Measurements from ENCODE around the gene MYL3.

The MYL3 gene

DNA sequence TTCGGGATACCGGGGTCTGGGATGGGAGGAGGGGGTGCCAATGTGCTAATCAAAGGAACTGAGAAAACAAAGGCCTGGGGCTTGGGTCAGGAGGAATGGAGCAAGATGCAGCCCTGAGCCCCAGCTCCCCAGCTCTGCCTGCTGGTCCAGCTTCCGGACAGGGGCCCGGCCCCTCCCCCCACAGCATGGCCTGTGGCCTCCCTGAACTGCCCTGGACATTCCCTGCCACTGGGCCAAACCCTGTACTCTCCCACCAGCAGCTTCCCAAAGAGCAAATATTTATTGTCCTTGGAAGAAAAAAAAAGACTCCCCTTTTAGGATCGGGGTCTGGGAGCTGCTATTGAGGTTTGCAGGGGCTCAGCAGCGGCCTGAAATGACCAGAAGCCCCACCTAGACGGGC lies 5.7 kb upstream of the MYL3 start:
- no peak overlapping the region for H3K9ac ChIP-seq (ENCODE audit: insufficient read length, low read depth)
- H3K4me3 ChIP-seq (ENCODE audit: insufficient read length, low read depth) = no peak overlapping the region
- TF ChIP-seq YY1 (IDR thresholded peaks at IDR 0.05; ENCODE audit: insufficient read depth, insufficient read length) = no peak
- no peak for TF ChIP-seq ZNF274 (IDR thresholded peaks at IDR 0.05; ENCODE audit: low read depth, low read length)
- no peak for TF ChIP-seq SUZ12 (IDR thresholded peaks at IDR 0.05; ENCODE audit: extremely low read depth, insufficient read depth, insufficient read length)
- DNase-seq (ENCODE audit: low read depth, low spot score) = no peak
- H3K9me3 ChIP-seq (ENCODE audit: insufficient read depth, low read length) = no peaks in the 10 kb centered on the region
- H3K4me1 ChIP-seq (ENCODE audit: insufficient read depth, insufficient read length) = peaks cover 33% of the 10 kb centered on the region
- H3K27me3 ChIP-seq (ENCODE audit: insufficient read depth, insufficient read length) = peaks cover 3% of the 10 kb centered on the region
- no peaks in the 10 kb centered on the region for H3K36me3 ChIP-seq (ENCODE audit: insufficient read depth, insufficient read length, low read length)

DNA sequence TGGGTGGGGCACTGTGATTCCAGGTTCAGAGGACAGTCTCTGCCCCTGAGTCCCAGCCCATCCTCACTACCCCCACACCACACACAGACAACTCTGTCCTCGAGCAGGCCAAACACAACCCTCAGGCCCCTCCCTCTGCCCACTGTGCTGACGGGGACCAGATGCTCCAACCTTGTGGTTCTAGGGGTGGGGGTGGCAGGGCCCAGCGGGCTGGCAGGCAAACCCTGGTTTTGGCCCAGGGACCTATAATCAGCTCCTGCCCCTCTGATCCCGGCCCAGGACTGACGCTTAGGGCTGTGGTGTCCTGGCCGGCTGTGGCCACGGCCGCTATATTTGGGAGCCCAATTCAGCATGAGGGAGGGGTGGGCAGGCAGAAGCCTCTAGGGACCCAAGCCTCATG lies 5.0 kb upstream of the MYL3 start:
- Histone ChIP-seq H3K4me1 (ENCODE audit: insufficient read depth, insufficient read length) (peaks cover 33% of the 10 kb centered on the region), H3K4me3 (ENCODE audit: insufficient read length, low read depth) (no peak overlapping the region), H3K27me3 (ENCODE audit: insufficient read depth, insufficient read length) (peaks cover 2% of the 10 kb centered on the region), H3K36me3 (ENCODE audit: insufficient read depth, insufficient read length, low read length) (no peaks in the 10 kb centered on the region), H3K9ac (ENCODE audit: insufficient read length, low read depth) (no peak overlapping the region), H3K9me3 (ENCODE audit: insufficient read depth, low read length) (no peaks in the 10 kb centered on the region)
- DNase-seq (ENCODE audit: low read depth, low spot score) = no peak
- TF ChIP-seq ZNF274 (IDR thresholded peaks at IDR 0.05; ENCODE audit: low read depth, low read length) = no peak
- no peak for TF ChIP-seq SUZ12 (IDR thresholded peaks at IDR 0.05; ENCODE audit: extremely low read depth, insufficient read depth, insufficient read length)
- no peak for TF ChIP-seq YY1 (IDR thresholded peaks at IDR 0.05; ENCODE audit: insufficient read depth, insufficient read length)

DNA sequence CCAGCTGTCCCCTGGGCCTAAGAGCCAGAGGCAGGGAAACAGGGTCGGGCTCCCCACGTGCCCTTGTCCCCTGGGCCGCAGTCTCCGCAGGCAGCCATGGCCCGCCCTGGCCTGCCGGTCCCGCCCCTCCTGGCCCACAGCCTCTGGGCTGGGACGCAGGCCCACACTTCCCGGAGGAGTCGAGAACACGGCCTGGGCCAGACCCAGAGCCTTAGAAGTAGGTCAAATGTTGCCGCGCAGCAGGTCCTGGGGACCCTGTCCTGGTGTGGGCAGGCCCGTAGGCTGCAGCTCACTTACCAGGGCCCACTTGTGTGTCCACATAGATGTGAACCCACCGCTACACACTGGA lies 4.3 kb upstream of the MYL3 start:
- no peaks in the 10 kb centered on the region for H3K9me3 ChIP-seq (ENCODE audit: insufficient read depth, low read length)
- H3K4me1 ChIP-seq (ENCODE audit: insufficient read depth, insufficient read length) = peaks cover 33% of the 10 kb centered on the region
- no peak overlapping the region for H3K4me3 ChIP-seq (ENCODE audit: insufficient read length, low read depth)
- H3K36me3 ChIP-seq (ENCODE audit: insufficient read depth, insufficient read length, low read length) = no peaks in the 10 kb centered on the region
- no peak overlapping the region for H3K9ac ChIP-seq (ENCODE audit: insufficient read length, low read depth)
- no peaks in the 10 kb centered on the region for H3K27me3 ChIP-seq (ENCODE audit: insufficient read depth, insufficient read length)
- DNase-seq (ENCODE audit: low read depth, low spot score) = no peak
- no peak for TF ChIP-seq ZNF274 (IDR thresholded peaks at IDR 0.05; ENCODE audit: low read depth, low read length)
- TF ChIP-seq SUZ12 (IDR thresholded peaks at IDR 0.05; ENCODE audit: extremely low read depth, insufficient read depth, insufficient read length) = no peak
- TF ChIP-seq YY1 (IDR thresholded peaks at IDR 0.05; ENCODE audit: insufficient read depth, insufficient read length) = no peak

DNA sequence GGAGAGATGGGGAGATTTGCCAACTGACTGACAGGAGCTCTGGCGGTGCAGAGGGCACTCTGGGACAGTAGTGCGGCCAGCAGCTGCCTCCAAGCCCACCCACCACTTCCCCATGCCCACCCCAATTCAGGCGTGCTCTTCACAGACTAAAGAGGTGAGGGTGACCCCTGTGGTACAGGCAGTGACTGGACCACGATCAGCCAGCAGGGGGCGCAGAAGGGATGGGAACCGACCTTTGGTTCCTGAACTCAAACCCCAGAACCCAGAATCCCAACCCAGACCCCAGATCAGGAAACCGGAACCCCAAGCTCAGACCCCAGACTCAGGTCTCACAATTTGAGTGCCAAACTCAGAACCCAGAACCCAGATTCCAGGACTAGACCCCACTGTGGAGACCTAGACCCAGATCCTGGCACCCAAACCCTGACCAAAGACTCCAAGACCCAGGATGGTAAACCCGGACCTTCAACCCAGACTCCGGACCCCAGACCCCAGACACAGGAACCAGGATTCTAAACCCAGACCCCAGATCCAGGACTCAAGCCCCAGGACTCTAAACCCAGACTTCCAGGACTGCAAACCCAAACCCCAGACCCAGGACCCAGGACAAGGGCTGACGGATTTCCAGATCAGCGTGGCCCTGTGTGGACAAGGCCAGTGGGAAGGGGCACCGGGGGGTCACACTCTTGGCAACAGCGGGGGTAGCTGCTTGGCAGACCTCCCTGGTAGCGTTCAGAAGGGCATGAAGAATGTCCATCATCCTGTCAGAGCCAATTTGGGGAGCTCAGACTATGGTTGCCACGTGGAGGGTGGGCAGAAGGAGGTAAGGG lies 3.7 kb upstream of the MYL3 start:
- H3K4me1 ChIP-seq (ENCODE audit: insufficient read depth, insufficient read length) = peaks cover 28% of the 10 kb centered on the region
- no peak for TF ChIP-seq YY1 (IDR thresholded peaks at IDR 0.05; ENCODE audit: insufficient read depth, insufficient read length)
- TF ChIP-seq ZNF274 (IDR thresholded peaks at IDR 0.05; ENCODE audit: low read depth, low read length) = no peak
- TF ChIP-seq SUZ12 (IDR thresholded peaks at IDR 0.05; ENCODE audit: extremely low read depth, insufficient read depth, insufficient read length) = no peak
- H3K9me3 ChIP-seq (ENCODE audit: insufficient read depth, low read length) = no peaks in the 10 kb centered on the region
- no peak overlapping the region for H3K4me3 ChIP-seq (ENCODE audit: insufficient read length, low read depth)
- DNase-seq (ENCODE audit: low read depth, low spot score) = no peak
- no peak overlapping the region for H3K9ac ChIP-seq (ENCODE audit: insufficient read length, low read depth)
- no peaks in the 10 kb centered on the region for H3K27me3 ChIP-seq (ENCODE audit: insufficient read depth, insufficient read length)
- no peaks in the 10 kb centered on the region for H3K36me3 ChIP-seq (ENCODE audit: insufficient read depth, insufficient read length, low read length)

DNA sequence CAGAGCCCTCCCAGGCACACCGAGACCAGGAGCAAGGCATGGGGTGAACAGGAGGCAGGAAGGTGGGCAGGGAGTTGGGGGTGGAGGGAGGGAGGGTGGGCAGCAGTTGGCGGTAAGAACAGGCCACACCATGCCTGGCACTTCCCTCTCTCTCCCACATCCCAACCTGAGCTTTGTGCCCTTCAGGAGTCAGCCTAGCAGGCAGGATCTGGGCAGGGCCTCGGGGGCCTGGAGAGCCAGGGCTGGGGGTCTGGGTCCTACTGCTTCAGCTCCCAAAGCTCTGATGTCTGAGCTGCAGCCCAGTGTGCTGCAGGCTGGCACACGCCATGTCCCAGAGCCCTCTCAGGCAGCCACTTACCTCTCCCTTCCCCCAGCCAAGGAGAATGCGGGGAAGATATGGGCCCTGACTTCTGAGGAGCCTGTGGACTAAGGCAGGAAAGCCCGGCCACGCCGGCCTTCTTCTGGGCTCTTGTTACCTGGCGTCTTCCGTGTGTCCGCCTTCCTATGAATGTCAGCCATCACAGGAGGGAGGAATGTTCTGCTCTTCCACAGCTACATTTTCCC lies 2.9 kb upstream of the MYL3 start:
- Histone ChIP-seq H3K4me3 (ENCODE audit: insufficient read length, low read depth) (no peak overlapping the region), H3K27me3 (ENCODE audit: insufficient read depth, insufficient read length) (no peaks in the 10 kb centered on the region), H3K36me3 (ENCODE audit: insufficient read depth, insufficient read length, low read length) (no peaks in the 10 kb centered on the region), H3K9ac (ENCODE audit: insufficient read length, low read depth) (no peak overlapping the region), H3K9me3 (ENCODE audit: insufficient read depth, low read length) (no peaks in the 10 kb centered on the region), H3K4me1 (ENCODE audit: insufficient read depth, insufficient read length) (peaks cover 30% of the 10 kb centered on the region)
- TF ChIP-seq ZNF274 (IDR thresholded peaks at IDR 0.05; ENCODE audit: low read depth, low read length) (no peak), YY1 (IDR thresholded peaks at IDR 0.05; ENCODE audit: insufficient read depth, insufficient read length) (no peak), SUZ12 (IDR thresholded peaks at IDR 0.05; ENCODE audit: extremely low read depth, insufficient read depth, insufficient read length) (no peak)
- DNase-seq (ENCODE audit: low read depth, low spot score) = no peak

DNA sequence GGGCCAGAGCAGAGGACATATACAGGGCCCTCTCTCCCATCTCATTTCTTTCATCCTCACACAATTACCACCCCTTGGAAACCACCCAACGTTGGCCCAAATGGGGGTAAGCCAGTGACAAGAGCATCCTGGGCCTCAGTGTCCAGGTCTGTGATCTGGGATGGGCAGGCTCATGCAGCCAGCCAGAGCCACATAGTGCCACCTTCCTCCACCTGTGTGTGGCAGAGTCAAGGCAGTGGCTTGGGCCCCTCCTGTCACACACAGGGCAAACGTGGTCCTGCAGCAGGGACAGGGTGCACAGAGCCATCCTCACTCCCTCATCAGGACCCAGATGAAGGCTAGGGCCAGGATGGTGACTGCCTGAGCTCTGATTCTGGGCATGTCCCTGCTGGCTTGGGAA lies 2.3 kb upstream of the MYL3 start:
- TF ChIP-seq ZNF274 (IDR thresholded peaks at IDR 0.05; ENCODE audit: low read depth, low read length) = no peak
- no peak for TF ChIP-seq YY1 (IDR thresholded peaks at IDR 0.05; ENCODE audit: insufficient read depth, insufficient read length)
- no peak for TF ChIP-seq SUZ12 (IDR thresholded peaks at IDR 0.05; ENCODE audit: extremely low read depth, insufficient read depth, insufficient read length)
- Histone ChIP-seq H3K4me1 (ENCODE audit: insufficient read depth, insufficient read length) (peaks cover 30% of the 10 kb centered on the region), H3K9ac (ENCODE audit: insufficient read length, low read depth) (no peak overlapping the region), H3K4me3 (ENCODE audit: insufficient read length, low read depth) (no peak overlapping the region), H3K36me3 (ENCODE audit: insufficient read depth, insufficient read length, low read length) (no peaks in the 10 kb centered on the region), H3K27me3 (ENCODE audit: insufficient read depth, insufficient read length) (no peaks in the 10 kb centered on the region), H3K9me3 (ENCODE audit: insufficient read depth, low read length) (no peaks in the 10 kb centered on the region)
- no peak for DNase-seq (ENCODE audit: low read depth, low spot score)

DNA sequence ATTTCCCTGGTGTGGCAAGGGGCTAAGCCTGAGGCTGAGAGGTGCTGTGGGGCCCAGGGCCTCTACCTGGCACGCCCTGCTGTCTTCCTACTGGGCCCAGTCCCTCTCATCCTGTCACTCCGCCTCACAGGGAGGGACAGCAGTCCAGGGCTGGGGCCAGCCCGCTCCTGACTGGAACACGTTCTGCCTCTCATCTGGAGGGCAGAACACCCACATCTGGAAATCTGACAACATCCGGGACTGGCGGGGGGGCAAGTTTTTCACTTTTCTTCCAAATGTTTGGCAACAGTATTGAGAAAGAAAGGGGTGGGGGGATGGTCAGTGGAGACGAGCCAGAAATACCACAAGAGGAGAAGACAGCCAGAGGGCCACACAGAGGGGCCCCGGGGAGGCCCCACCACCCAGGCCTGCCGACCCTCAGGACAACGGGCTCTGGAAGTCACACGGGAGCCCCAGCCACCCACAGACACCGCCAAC lies 1.8 kb upstream of the MYL3 start:
- no peak for TF ChIP-seq SUZ12 (IDR thresholded peaks at IDR 0.05; ENCODE audit: extremely low read depth, insufficient read depth, insufficient read length)
- no peak for TF ChIP-seq YY1 (IDR thresholded peaks at IDR 0.05; ENCODE audit: insufficient read depth, insufficient read length)
- no peak for TF ChIP-seq ZNF274 (IDR thresholded peaks at IDR 0.05; ENCODE audit: low read depth, low read length)
- Histone ChIP-seq H3K4me1 (ENCODE audit: insufficient read depth, insufficient read length) (peaks cover 30% of the 10 kb centered on the region), H3K4me3 (ENCODE audit: insufficient read length, low read depth) (no peak overlapping the region), H3K9ac (ENCODE audit: insufficient read length, low read depth) (no peak overlapping the region), H3K27me3 (ENCODE audit: insufficient read depth, insufficient read length) (no peaks in the 10 kb centered on the region), H3K9me3 (ENCODE audit: insufficient read depth, low read length) (no peaks in the 10 kb centered on the region), H3K36me3 (ENCODE audit: insufficient read depth, insufficient read length, low read length) (no peaks in the 10 kb centered on the region)
- DNase-seq (ENCODE audit: low read depth, low spot score) = no peak
